Activated CD8-positive, alpha-beta memory T cell treated with anti-CD3 and anti-CD28 coated beads for 36 hours (primary cell): ENCODE measurements around the gene TTLL6. TPM values are rescaled to one million over a fixed set of nuclear protein-coding genes. Genes with fewer than 3 reads are reported as not detected.
"Not testable (repeated sequence)": the region's sequence is repeated elsewhere in the genome, so short reads cannot be mapped to it uniquely, and the experiment has no call there.

Source experiments
- CTCF ChIA-PET: fragments of 350-600 bp; sonication (Branson Sonifier 250); formaldehyde crosslinking; loops from one replicate; lab custom pipeline; 2021; ENCODE audit warnings: antibody characterized with exemption; lab: Charles Lee
- POLR2A ChIA-PET: fragments of 350-600 bp; sonication (Branson Sonifier 250); formaldehyde crosslinking; loops from one replicate; lab custom pipeline; 2021; ENCODE audit warnings: antibody characterized with exemption; lab: Charles Lee
- total RNA-seq, 2 experiments: library from RNA; stranded (reverse); gene quantifications; one replicate each; pipeline ENCODE4 v1.2.3, GENCODE V29; 2021

TTLL6 gene
- total RNA-seq, 2 experiments from 2014 or later = not detected

- POLR2A ChIA-PET = not testable (repeated sequence)
- CTCF ChIA-PET = interaction anchor here (1.1 kb wide), 1 partner anchor 58 kb away, joined by 3 read pairs; no protein-coding TSS in a partner anchor
These were observed 3.9 kb upstream of the TTLL6 start for GRCh38 chr17:48820936-48821335.

GRCh38 chr17:48819466-48819865 lies 2.4 kb upstream of the TTLL6 start:
- ChIA-PET POLR2A (no interaction called here), CTCF (interaction anchor here (2.0 kb wide), 1 partner anchor 59 kb away, joined by 10 read pairs; no protein-coding TSS in a partner anchor)

- ChIA-PET CTCF (interaction anchor here (0.6 to 2.0 kb wide), 4 partner anchors 10 to 79 kb away, joined by 3 to 10 read pairs (median 4); no protein-coding TSS in a partner anchor), POLR2A (no interaction called here)
These were observed 1.4 kb upstream of the TTLL6 start for GRCh38 chr17:48818361-48818841.

- POLR2A ChIA-PET = no interaction called here
- CTCF ChIA-PET = interaction anchor here (1.0 to 11.9 kb wide), 5 partner anchors 12 to 69 kb away, joined by 4 to 129 read pairs (median 8); no protein-coding TSS in a partner anchor
These were observed 623 bp downstream of the TTLL6 start for GRCh38 chr17:48816438-48816773.

DNA sequence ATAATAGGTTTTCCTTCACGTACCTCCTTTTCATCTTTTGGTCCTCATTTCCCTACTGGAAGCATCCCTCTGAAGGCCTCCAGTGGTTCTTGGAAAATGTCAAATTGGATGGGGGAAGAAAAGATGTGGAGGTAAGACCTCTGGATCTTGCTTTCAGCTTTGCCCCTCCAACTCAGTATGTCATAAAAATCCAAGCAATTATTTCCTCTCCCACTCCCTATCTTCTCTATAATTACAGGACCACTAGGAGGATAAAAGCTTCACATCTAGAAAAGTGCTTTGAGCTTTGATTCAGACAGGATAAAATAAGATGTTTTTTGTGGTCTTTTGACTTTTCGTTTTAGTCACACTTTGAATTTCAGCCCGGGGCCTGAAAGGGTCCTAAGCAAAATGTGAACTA lies 1.7 kb downstream of the TTLL6 start:
- ChIA-PET CTCF (interaction anchor here (0.9 to 11.9 kb wide), 8 partner anchors 11 to 144 kb away, joined by 3 to 129 read pairs (median 4); no protein-coding TSS in a partner anchor), POLR2A (no interaction called here)

DNA sequence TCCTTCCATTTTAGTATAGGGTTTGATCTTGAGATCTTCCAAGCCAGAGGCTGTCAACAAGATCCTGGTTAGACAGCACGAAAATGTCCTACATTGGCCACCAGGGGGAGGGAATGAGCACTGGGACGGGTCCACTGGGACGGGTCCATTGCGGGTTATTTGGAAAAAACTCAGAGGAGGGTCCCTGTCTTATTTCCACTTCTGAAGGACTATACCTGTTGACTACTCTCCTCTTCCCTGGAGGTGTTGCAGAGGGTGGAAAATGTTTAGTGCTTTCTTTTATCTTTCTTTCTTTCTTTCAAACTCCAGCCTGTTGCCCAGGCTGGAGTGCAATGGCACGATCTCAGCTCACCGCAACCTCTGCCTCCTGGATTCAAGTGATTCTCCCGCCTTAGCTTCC lies 2.5 kb downstream of the TTLL6 start:
- ChIA-PET CTCF (interaction anchor here (0.9 to 11.9 kb wide), 8 partner anchors 9 to 76 kb away, joined by 3 to 129 read pairs (median 4); no protein-coding TSS in a partner anchor), POLR2A (interaction anchor here (0.6 kb wide), 1 partner anchor 188 kb away, joined by 4 read pairs; the partner anchor contains the start of gene HOXB9)

GRCh38 chr17:48812001-48812400 lies 5.0 kb downstream of the TTLL6 start:
- POLR2A ChIA-PET = interaction anchor here (0.5 kb wide), 1 partner anchor 97 kb away, joined by 6 read pairs; no protein-coding TSS in a partner anchor

DNA sequence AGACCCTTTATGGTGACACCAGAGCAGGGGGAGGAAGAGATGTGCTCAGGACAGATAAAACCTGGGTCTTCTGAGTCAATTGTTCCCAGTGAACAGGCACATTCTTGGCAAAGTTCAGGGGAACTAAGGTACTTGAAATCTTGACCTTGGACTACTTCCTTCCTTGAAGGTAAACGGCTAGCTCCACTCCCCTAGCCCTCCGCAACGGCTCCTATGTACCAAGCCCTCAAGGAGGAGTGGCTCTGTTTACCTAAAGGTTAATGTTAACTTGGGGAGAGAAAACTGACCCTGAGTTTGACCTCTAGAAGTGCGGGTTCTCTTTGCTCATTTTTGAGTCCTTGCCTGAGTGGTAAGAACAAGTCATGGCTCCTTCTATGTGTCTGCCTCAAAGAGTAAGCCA lies 7.8 kb downstream of the TTLL6 start:
- ChIA-PET CTCF (interaction anchor here (0.6 to 11.9 kb wide), 4 partner anchors 13 to 75 kb away, joined by 3 to 129 read pairs (median 4); no protein-coding TSS in a partner anchor), POLR2A (no interaction called here)

More at GRCh38 chr17:48812001-48812400, 5.0 kb downstream of the TTLL6 start:
- CTCF ChIA-PET = interaction anchor here (0.8 to 11.9 kb wide), 6 partner anchors 54 to 133 kb away, joined by 3 to 129 read pairs (median 4); no protein-coding TSS in a partner anchor

DNA sequence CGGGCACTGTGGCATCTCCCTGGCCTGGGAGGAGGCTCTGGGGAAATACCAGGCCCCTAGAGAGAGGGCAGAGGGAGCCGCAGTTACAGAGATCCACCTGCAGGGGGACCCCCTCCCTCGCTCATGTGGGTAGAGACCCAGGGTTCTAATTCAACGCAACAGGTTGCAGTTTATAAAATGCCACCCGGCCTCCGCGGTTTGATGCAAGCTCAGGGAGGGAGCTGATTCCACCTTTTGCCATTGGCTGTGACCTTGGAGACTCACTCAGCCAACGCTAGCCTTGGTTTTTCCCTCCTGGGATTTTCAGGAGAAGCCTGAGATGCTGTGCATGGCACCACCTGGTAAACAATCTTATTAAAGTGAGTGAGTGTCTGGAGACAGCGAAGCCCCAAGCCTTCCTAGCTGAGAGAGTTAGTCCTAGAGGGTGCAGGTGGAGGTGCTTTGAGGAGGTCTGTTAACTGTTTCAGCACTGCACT lies 12.1 kb downstream of the TTLL6 start:
- POLR2A ChIA-PET = no interaction called here
- CTCF ChIA-PET = interaction anchor here (0.6 to 3.9 kb wide), 9 partner anchors 9 to 1616 kb away, joined by 3 to 35 read pairs (median 4); partner anchors contain the start of gene TTLL6

- POLR2A ChIA-PET = interaction anchor here (0.6 kb wide), 1 partner anchor 124 kb away, joined by 3 read pairs; no protein-coding TSS in a partner anchor
- CTCF ChIA-PET = interaction anchor here (1.4 kb wide), 1 partner anchor 79 kb away, joined by 5 read pairs; no protein-coding TSS in a partner anchor
These were observed 16.3 kb downstream of the TTLL6 start for GRCh38 chr17:48800626-48801217.

DNA sequence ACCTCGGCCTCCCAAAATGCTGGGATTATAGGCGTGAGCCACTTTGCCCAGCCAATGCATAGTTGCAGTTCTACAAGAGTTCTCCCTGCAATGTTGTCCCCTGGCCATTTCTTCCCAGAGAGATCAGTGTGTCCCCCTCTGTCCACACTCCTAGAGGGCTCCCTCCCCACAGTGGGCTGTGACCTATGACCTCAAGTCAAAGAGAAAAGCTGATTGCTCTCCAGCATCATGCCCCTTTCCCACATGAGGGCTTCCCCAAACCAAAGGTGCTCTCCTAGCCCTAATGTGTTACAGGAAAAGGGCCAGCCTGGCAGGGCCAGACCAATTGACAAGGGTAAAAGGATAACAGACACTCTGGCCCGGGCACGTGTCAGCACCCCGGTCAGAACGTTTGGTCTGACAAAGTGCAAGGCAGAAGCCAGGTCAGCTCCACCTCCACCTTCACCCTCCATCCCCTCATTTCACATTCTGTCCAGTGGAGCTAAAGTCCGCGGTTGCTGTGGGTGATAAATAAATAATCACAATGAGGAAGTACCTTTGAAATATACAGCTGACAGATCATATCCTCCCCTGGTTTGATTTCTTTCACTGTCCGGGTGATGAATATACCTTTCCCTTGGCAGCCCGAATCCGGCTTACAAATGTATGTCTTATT lies 17.8 kb downstream of the TTLL6 start:
- CTCF ChIA-PET = interaction anchor here (0.6 to 1.4 kb wide), 2 partner anchors 80 to 232 kb away, joined by 3 to 5 read pairs; no protein-coding TSS in a partner anchor
- POLR2A ChIA-PET = no interaction called here

DNA sequence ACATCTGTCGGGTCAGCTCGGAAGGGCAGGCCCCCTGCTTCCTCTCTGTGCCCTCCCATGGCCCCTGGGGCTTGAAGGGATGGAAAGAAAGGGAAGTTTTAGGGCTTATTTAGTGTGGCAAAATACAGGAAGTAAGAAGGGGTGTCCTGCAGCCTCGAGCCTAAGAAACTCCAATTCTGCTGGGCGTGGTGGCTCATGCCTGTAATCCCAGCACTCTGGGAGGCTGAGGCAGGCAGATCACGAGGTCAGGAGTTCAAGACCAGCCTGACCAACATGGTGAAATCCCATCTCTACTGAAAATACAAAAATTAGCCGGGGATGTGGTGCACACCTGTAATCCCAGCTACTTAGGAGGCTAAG lies 20.9 kb downstream of the TTLL6 start:
- CTCF ChIA-PET, POLR2A ChIA-PET: not testable (repeated sequence)

- CTCF ChIA-PET = no interaction called here
- POLR2A ChIA-PET = no interaction called here
These were observed 21.4 kb downstream of the TTLL6 start for GRCh38 chr17:48795444-48796162.

DNA sequence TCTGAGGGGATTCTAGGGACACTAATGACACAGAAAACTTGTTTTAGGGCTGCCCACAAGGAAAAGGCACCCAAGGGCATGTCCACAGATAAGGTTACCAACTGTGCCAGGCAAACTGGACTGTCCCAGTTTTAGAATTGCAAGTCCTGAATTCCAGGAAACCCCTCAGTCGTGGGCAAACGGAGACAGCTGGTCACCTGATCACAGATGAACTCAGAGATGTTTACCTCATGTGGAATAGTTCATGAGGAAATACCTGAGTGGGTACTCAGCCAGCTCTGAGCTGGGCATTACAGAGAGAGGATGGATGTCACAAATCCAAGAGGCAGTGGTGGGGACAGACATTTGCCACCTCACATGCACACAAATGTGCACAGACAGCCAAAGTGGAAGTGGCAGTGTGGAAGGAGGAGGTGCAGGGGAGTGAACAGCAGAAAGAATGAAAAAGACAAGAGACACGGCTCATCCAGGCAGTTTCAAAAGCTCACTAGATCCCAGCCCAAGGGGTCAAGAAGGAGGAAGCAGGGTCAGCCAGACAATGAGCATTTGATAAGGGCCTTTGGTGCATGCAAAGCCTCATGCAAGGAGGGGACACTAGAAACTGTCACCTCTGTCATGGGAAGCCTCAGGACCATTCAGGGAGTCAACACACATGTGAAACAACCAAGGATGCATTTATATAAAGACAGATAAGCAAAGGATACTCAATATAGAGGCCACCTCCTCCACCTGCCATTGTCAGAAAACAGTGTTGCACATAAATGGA lies 24.8 kb downstream of the TTLL6 start:
- ChIA-PET CTCF (interaction anchor here (1.0 to 1.5 kb wide), 3 partner anchors 93 to 113 kb away, joined by 3 to 5 read pairs (median 4); no protein-coding TSS in a partner anchor), POLR2A (no interaction called here)

DNA sequence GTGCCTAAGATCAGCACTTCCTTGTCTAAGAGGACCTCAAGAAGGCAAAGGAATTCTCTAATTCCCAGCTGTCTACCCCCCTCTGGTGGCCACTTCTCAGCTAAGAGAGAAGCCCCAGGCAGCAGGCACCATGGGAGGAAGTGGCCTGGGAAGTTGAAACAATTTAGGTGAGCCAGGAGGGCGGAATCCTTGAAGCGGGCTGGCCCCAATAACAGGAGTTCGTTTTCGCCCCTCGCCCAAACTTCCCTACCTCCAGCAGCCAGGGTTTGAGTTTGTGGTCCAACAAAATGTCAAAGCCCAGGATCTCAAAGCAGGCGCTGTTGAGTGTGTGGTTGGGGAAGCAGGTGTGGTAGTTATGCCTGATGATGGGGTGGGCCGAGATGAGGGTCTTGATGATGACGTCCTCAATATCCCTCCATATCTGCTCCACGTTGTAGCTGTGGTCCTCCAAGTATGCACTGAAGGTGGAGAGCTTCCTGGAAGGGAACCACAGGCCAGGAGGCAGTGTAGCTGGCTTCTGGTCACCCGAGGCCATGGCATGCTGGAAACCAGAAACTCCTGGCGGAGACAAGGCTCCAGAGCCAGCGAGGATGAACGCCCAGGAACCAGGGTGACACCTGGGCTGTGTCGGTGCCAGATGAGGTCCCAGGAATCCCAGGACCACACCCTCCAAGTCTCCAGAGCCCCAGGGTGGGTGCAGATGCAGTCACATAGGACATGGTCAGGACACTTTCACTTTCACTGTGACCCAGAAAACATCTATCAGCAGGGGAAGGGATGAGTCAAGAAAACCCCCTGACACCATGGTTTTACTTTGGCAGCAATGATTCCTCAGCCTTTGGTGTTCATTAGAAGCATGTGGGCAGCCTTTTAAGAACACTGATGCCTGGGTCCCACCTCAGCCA lies 25.6 kb downstream of the TTLL6 start:
- CTCF ChIA-PET = interaction anchor here (1.0 to 1.5 kb wide), 6 partner anchors 66 to 112 kb away, joined by 3 to 5 read pairs (median 3); no protein-coding TSS in a partner anchor
- POLR2A ChIA-PET = no interaction called here

DNA sequence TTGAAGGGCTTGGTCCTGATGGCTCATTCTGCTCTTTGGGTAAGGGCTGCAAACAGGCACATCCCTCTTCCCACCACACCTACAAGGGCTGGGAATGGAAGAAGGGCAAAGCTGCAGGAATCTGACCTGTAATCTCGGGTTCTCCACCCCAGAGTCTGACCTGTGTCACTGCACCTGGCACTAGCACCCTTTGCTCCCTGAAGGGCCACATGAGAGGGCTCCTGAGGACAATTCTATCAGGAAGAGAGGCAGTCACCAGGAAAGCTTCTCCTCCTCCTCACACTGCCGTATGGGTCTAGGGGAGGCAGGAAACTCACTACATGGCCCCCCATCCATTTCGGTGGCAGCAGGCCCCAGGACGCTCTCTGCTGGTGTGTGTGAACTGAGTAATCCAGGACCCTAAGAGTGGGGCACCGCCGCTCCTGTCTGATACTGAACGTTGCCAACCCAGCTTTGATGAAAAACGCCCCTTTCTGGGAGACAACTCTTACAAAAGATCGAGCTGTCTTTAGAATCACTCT lies 26.4 kb downstream of the TTLL6 start:
- ChIA-PET CTCF (interaction anchor here (1.0 to 1.4 kb wide), 5 partner anchors 66 to 112 kb away, joined by 3 to 5 read pairs (median 3); no protein-coding TSS in a partner anchor), POLR2A (no interaction called here)

DNA sequence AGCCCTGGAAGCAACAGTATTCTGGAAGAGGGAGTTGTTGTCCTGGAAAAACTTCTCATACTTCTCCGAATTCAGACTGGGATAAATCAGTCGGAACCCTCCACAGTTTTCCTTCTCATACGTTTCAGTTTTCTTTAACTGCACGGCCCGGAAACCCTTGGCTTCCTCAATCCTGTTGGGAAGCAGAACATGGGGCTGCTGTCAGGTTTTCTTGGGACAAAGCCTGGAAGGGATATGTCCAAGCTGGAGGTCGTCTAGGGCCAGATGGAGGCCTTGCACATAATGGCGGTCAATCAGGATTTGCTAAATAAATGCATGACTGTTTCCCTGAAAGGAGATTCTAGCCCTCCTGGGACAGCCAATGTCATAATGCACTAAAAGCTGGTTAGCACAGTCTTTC lies 29.2 kb downstream of the TTLL6 start:
- CTCF ChIA-PET = interaction anchor here (1.1 to 1.3 kb wide), 2 partner anchors 25 to 109 kb away, joined by 3 to 4 read pairs; no protein-coding TSS in a partner anchor
- POLR2A ChIA-PET = no interaction called here
